Transverse colon (tissue), 4 donors: ENCODE results near the gene WDR7. TPM values are rescaled to one million over a fixed set of nuclear protein-coding genes. Genes with fewer than 3 reads are reported as not detected.

Experiments
- DNase-seq: peaks from one replicate; pipeline ENCODE4 v3.0.0-alpha.2; 2019
- H3K27ac ChIP-seq, 4 donors: fragments of 200-600 bp; sonication (generic); 2 replicates each; pipeline ENCODE4 v1.5.1; 2016 to 2018; ENCODE audit warnings: inconsistent platforms in 4 of 4
- H3K27me3 ChIP-seq: fragments of 200-600 bp; sonication (generic); 2 replicates; pipeline ENCODE4 v1.5.1; 2017; ENCODE audit warnings: inconsistent platforms
- H3K36me3 ChIP-seq, 4 donors: fragments of 200-600 bp; sonication (generic); 2 replicates each; pipeline ENCODE4 v1.5.1; 2017 to 2019; ENCODE audit warnings: inconsistent platforms in 4 of 4
- H3K4me1 ChIP-seq, 4 donors: fragments of 200-600 bp; sonication (generic); 2 replicates each; pipeline ENCODE4 v1.5.1; 2017 to 2020; ENCODE audit warnings: inconsistent platforms in 4 of 4
- H3K4me3 ChIP-seq, 4 donors: fragments of 200-600 bp; sonication (generic); 1 replicate in 1 of 4; 2 replicates in 3 of 4; pipeline versions ENCODE4 v1.5.1 to v1.6.1; 2017 to 2019; ENCODE audit warnings: inconsistent platforms in 4 of 4
- H3K9me3 ChIP-seq, 2 donors: fragments of 200-600 bp; sonication (generic); 2 replicates each; pipeline ENCODE4 v1.5.1; 2017 to 2019; ENCODE audit warnings: inconsistent platforms in 2 of 2
- CTCF ChIP-seq, 5 experiments: fragments of 200-600 bp in 3 of 5; fragments of 450-650 bp in 2 of 5; sonication (generic) in 3 of 5; IDR thresholded peaks; 1 replicate in 2 of 5; 2 replicates in 3 of 5; pipeline ENCODE4 v1.5.1; 2016 to 2017; ENCODE audit warnings: antibody characterized with exemption in 5 of 5, inconsistent platforms in 3 of 5, mild to moderate bottlenecking in 2 of 5, moderate library complexity in 1 of 5
- EP300 ChIP-seq: sonication (generic); formaldehyde crosslinking; IDR thresholded peaks from one replicate; pipeline ENCODE4 v1.6.1; 2017; ENCODE audit warnings: antibody characterized with exemption, low read depth
- POLR2A ChIP-seq: fragments of 450-650 bp; IDR thresholded peaks from one replicate; pipeline ENCODE4 v1.6.1; 2016; ENCODE audit warnings: antibody characterized with exemption, mild to moderate bottlenecking, moderate library complexity
- POLR2AphosphoS5 ChIP-seq, 3 donors: sonication (generic); formaldehyde crosslinking; IDR thresholded peaks; one replicate each; pipeline ENCODE4 v1.6.1; 2016; ENCODE audit warnings: antibody characterized with exemption in 3 of 3
- WGBS, 2 donors: methylation state at CpG; one replicate each; pipeline ENCODE4 v1.1.5; 2018; ENCODE audit warnings: low coverage in 1 of 2; 5-methylcytosine and 5-hydroxymethylcytosine counted together
- in situ Hi-C, 4 donors: fragments of 200-750 bp; cut with MboI; loops; one replicate each; pipeline versions ENCODE4 v1.15.0 to v1.15.1; 2017; ENCODE audit warnings: low sequenced_read_pairs in 3 of 4, low pct_ligation_motif_present in 1 of 4, low pct_unique_long_range_greater_than_20kb in 1 of 4
- intact Hi-C: fragments of 100-400 bp; cut with DNase I; formaldehyde crosslinking; loops from one replicate; pipeline ENCODE4 v1.15.1; 2023; ENCODE audit warnings: low total_unique reads
- total RNA-seq, 4 donors: library from RNA; depleted of rRNA; stranded (reverse); fragments of >200 nt; gene quantifications; one replicate each; pipeline ENCODE4 v1.1.0, GENCODE V29; 2016

WDR7 gene
- total RNA-seq, 4 donors from 2014 or later, result 14.9 to 37.5 (median 27.9) TPM

- TF ChIP-seq EP300 (no peak), POLR2A (no peak), POLR2AphosphoS5 (IDR thresholded peaks at IDR 0.05) (no peak), CTCF (IDR thresholded peaks at IDR 0.05) (no peak)
- H3K27ac ChIP-seq, result peak overlapping the region in 1 of 4 donors; percentile 67
- no peak for DNase-seq
Observed at GRCh38 chr18:57003342-57003741, 352.2 kb downstream of the WDR7 start.

GRCh38 chr18:57004366-57005121, 353.4 kb downstream of the WDR7 start:
- H3K36me3 ChIP-seq, result no peaks in the 10 kb centered on the region
- 29 to 32% methylated on average over 4 to 5 of the region's 5 CpGs for WGBS, 2 donors

More at GRCh38 chr18:57003342-57003741, 352.2 kb downstream of the WDR7 start:
- in situ Hi-C loops (no loop called here), intact Hi-C loops (no loop called here)
- H3K4me3 ChIP-seq, result no peak overlapping the region
- H3K9me3 ChIP-seq, result no peaks in the 10 kb centered on the region
- H3K4me1 ChIP-seq, result peaks cover 3 to 30% (median 10%) of the 10 kb centered on the region in 4 donors
- 53 to 61% methylated on average over 2 of the region's 2 CpGs for WGBS, 2 donors
- no peaks in the 10 kb centered on the region for H3K27me3 ChIP-seq
- H3K36me3 ChIP-seq, result no peaks in the 10 kb centered on the region

GRCh38 chr18:57008001-57008686, 357.0 kb downstream of the WDR7 start:
- no peak overlapping the region for H3K4me3 ChIP-seq

More at GRCh38 chr18:57004366-57005121, 353.4 kb downstream of the WDR7 start:
- no peak for DNase-seq
- H3K9me3 ChIP-seq, result no peaks in the 10 kb centered on the region
- intact Hi-C loops (no loop called here), in situ Hi-C loops (no loop called here)
- H3K4me3 ChIP-seq, result no peak overlapping the region
- peak overlapping the region; percentile 47 to 72 (median 63) for H3K27ac ChIP-seq
- peaks cover 3 to 30% (median 10%) of the 10 kb centered on the region in 4 donors for H3K4me1 ChIP-seq
- TF ChIP-seq POLR2AphosphoS5 (IDR thresholded peaks at IDR 0.05), result peak in 1 of 3 donors; percentile 27
- no peak for TF ChIP-seq POLR2A
- no peaks in the 10 kb centered on the region for H3K27me3 ChIP-seq

GRCh38 chr18:57009844-57010243, 358.7 kb downstream of the WDR7 start:
- no peak overlapping the region for H3K27ac ChIP-seq
- no peak for DNase-seq
- TF ChIP-seq POLR2AphosphoS5 (IDR thresholded peaks at IDR 0.05) (no peak), CTCF (IDR thresholded peaks at IDR 0.05) (no peak), POLR2A (no peak), EP300 (no peak)
- peaks cover 0 to 7% (median 2%) of the 10 kb centered on the region in 4 donors for H3K4me1 ChIP-seq
- H3K4me3 ChIP-seq, result no peak overlapping the region
- no peaks in the 10 kb centered on the region for H3K36me3 ChIP-seq
- 96 to 100% methylated on average over 4 of the region's 4 CpGs for WGBS, 2 donors
- no peaks in the 10 kb centered on the region for H3K9me3 ChIP-seq
- no peaks in the 10 kb centered on the region for H3K27me3 ChIP-seq
- intact Hi-C loops (no loop called here), in situ Hi-C loops (no loop called here)

More at GRCh38 chr18:57008001-57008686, 357.0 kb downstream of the WDR7 start:
- Histone ChIP-seq H3K27ac (no peak overlapping the region), H3K4me1 (peaks cover 3 to 23% (median 10%) of the 10 kb centered on the region in 4 donors), H3K27me3 (no peaks in the 10 kb centered on the region), H3K36me3 (no peaks in the 10 kb centered on the region), H3K9me3 (no peaks in the 10 kb centered on the region)
- no peak for DNase-seq
- in situ Hi-C loops, result no loop called here
- intact Hi-C loops, result no loop called here
- no peak for TF ChIP-seq POLR2A
- no peak for TF ChIP-seq CTCF (IDR thresholded peaks at IDR 0.05)
- TF ChIP-seq POLR2AphosphoS5 (IDR thresholded peaks at IDR 0.05), result no peak
- 85 to 88% methylated on average over 9 to 11 of the region's 11 CpGs for whole genome bisulfite sequencing, 2 donors
